Stimulated activated CD8-positive, alpha-beta memory T cell treated with anti-CD3 and anti-CD28 coated beads, Interleukin-4, amount 100 ng/mL, for 24 hours (primary cell): Measurements from ENCODE around the gene ZNF99.
"Not testable (repeated sequence)": the region's sequence is repeated elsewhere in the genome, so short reads cannot be mapped to it uniquely, and the experiment has no call there.

Experiments
- DNase-seq: peaks from one replicate; pipeline ENCODE4 v3.0.0-alpha.2; 2020; ENCODE audit warnings: low read depth

The ZNF99 gene

DNA sequence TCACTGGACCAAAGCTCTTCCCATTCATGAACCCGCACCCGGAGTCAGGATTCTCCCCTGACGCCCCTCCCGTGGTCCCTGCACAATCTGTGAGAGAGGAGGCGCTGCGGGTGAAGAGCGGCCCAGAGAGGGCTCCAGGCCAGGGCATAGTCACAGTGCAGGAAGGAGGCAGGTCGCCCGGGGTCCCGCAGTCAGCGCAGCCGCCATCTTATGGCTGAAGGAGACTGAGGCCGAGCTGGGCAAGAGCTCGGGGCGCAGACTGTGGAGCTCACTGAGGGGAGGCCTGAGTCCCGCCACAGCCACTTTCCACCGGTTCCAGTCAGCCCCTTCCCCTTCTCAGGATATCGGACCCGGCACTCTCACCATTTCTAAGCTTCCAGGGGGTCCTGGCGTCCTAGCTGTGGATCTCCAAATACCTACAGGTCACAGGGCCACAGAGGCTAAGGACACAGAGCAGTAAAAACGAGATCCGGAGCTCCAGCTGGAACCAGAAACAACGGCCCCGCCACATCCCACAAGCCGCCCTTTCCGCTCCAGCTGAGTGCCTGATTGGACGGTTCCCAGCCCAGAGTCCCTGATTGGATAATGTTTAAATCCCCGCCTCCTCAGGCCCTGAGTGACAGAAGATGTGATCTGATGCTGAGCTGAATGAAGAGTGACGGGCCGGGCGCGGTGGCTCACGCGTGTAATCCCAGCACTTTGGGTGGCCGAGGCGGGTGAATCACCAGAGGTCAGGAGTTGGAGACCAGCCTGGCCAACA is at the start of gene ZNF99:
Gene ZNF99, minus strand, starts transcription at position 501 of the 760 bp plus-strand sequence. Its CDS starts 135 bp downstream, at position 366.
- no peak for DNase-seq

DNA sequence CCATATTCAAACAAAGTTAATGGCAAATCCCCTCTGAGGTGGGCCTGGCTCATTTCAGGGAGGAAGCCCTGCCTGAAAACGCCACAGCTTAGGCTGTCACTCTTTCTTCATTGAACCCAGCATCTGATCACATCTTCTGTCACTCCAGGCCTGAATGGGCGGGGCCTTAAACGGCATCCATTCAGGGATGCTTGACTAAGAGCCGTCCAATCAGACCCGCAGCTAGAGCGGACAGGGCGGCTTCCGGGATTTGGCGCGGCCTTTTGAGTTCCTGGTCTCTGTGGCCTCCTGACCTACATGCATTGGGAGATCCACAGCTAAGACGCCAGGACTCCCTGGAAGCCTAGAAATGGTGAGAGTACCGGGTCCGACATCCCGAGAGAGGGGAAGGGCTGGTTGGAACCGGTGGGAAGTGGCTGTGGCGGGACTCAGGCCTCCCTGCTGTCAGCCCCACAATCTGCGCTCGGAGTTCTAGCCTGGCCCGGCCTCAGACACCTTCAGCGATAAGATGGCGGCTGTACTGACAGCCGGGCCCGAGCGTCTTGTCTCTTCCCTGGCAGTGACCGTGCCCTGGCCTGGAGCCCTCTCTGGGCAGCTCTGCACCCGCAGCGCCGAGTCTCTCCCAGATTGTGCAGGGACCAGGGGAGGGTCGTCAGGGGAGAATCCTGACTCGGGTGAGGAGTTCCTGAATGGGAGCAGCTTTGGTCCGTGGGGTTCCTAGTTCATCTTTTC is 48.2 kb upstream of the ZNF99 start, which contains the start of gene ZNF723:
Gene ZNF723, plus strand, starts transcription at position 261 of the 732 bp plus-strand sequence. Its CDS starts 89 bp downstream, at position 350.
- DNase-seq: no peak

DNA sequence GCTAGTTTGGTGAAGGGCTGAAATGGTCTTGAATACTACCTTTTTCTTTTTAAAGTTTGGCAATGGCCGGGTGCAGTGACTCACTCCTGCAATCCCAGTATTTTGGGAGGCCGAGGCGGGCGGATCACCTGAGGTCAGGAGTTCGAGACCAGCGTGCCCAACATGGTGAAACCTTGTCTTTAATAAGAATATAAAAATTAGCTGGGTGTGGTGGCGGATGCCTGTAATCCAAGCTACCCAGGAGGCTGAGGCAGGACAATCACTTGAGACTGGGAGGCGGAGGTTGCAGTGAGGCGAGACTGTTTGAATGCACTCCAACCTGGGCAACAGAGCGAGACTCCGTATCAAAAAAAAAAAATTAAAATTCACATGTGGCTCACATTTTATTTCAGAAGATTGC is 47.3 kb upstream of the ZNF99 start:
- DNase-seq: no peak

DNA sequence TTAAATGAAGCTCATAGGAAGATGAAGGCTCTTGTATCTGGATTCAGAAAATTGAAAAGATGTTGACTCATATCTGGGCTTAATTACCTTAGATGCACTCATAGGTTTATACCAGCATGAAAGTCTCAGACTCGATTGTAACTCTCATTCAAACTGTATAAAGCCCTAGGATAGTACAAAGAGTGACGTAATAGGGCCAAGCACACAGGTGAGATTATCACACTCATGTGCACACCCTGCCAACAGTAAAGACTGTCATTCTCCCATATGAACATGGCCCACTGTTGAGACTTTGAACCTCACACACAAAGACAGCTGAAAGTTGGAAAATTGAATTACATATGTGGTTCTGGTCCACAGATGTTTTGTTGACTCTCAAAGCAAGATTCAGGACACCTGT is 30.2 kb upstream of the ZNF99 start:
- DNase-seq: no peak

DNA sequence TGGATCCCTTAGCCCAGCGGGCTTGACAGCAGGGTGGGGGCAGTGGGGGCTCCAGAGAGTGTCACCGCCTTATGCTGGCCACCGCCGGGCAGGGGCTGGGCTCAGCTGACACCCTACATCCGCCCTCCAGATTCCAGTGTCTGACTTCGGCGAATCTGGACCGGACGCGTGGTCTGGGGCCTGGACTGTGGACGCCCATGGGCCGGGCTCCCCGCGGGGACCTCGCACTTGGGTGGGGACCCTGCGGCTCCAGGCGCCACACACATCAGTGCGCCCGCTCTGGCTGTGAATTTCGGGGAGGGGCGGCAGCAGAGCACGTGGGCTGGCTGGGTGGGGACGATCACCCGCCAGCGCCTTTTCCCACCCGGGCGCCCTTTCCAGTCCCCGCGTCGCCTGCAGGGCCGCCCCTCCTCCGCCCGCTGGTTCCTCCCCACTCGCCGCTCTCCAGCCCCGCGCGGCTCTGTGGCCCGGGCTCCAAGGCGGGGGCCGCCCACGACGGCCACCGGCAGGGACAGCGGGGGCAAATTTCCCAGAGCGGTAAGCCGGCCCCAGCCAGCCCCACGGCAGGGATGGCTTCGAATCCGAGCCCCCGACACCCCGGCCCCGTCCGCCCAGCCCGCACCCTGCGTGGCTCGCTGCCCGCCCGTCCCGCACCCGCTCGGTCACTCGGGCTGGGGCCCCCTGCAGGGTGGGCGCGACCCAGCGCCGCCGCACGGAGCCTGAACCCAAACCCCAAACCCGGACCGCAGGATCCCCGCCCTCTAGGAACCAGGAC is 23.3 kb upstream of the ZNF99 start:
- no peak for DNase-seq

DNA sequence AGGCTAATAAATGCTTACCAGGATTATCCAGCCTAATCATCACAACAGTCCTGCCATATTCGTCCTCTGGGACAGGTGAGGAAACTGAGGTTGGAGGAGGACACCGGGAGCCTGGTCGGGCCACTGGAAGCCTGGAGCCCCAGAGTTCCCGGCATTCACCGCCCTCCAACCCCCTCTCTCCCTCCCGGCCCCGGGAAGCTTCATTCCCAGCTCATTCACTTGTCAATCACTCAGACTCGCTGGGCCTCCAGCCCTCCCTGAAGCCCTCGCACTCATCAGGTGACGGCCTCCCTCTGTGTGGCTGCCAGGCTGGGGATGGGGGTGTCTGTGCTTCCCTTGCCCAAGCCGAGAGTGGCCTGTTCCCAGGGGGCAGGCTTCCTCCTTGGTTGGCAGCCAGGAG is 22.5 kb upstream of the ZNF99 start:
- DNase-seq: no peak

DNA sequence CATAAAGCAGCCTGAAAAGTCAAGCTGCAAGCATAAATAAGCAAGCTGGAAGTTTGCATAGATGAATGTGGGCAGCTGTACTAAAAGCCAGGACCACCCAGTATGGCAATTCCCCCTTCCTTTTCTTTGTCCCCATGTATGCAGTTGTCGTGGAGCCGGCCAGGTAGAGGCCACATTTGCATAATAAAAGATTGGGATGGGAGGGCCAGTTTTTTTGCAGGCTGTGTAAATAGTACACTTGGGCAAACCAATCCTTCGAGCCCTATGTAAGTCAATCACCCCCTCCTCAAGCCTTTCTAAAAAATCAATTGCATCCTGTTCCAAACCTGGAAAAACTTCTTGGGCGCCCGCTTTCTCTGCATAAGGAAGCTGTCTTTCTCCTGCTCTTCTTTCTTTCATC is 13.1 kb upstream of the ZNF99 start:
- DNase-seq: no peak

DNA sequence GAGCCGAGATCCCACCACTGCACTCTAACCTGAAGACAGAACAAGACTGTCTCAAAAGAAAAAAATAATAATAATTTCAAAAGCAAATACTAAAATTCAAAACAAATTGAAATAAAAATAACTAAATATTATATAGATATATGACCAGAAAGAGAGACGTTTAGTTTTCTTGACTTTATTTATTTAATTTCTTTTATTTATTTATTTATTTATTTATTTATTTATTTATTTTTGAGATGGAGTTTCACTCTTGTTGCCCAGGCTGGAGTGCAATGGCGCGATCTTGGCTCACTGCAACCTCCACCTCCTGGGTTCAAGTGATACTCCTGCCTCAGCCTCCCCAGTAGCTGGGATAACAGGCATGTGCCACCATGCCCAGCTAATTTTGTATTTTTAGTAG is 8.9 kb upstream of the ZNF99 start:
- DNase-seq: not testable (repeated sequence)

DNA sequence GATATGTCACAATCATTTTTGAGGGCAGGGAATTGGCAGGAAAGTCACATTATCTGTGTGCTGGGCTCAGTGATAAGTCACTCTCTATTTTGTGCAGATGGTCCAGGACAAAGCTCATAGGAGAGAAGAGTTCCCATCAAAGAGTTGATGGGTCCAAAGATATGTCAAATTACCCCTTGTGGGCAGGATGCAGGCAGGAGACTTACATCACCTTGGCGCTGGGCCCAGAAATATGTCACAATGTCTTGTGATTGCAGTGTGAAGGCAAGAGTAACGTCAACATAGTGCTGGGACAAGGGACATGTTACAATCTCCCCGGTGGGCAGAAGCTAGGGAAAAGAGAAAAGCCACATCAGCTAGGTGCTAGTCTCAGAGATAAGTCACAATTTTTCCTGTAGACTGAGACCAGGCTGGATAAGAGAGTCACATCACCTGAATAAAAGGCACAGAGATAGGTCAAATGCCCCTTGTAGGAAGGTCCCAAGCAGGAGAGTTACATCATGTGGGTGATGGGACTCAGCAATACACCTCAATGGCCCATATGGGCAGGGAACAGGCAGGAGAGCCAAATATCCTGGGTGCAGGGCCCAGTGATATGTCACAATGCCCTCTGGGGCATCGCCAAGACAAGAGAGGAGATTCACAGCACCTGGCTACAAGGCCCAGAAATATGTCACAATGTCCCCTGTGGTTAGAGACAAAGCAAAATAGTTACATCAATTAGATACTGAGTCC is 47.9 kb downstream of the ZNF99 start:
- DNase-seq: no peak

DNA sequence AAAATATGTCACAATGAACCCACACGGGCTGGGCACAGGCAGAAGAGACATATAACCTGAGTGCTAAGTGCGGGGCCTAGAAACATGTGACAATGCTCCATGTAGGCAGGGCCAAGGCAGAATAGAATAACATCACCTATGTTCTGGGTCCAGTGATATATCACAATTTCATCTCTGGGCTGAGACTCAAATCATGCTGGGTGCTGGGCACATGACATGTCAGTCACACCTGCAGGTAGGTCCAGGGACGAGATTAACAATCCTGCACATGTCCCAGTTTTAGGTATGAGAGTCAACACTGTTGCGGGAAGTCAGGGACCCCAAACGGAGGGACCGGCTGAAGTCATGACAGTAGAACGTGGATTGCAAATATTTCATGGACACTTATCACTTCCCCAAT is 50.3 kb downstream of the ZNF99 start:
- DNase-seq: no peak

DNA sequence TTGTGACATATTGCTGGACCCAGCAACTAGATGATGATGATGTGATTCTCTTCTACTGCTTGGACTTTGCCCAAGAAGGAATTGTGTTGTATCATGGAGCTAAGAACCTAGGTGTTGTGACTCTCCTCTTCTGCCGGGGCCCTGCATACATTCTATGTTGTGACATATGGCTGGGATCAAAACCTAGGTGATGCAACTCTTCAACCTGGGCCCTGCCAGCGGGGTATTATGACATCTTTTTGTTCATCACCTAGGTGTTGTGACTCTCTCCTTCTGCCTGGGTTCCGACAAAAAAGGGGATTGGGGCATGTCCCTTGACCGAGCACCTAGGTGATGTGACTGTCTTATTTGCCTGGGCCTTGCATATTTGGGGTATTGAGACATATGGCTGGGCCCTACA is 55.7 kb downstream of the ZNF99 start:
- not testable (repeated sequence) for DNase-seq

DNA sequence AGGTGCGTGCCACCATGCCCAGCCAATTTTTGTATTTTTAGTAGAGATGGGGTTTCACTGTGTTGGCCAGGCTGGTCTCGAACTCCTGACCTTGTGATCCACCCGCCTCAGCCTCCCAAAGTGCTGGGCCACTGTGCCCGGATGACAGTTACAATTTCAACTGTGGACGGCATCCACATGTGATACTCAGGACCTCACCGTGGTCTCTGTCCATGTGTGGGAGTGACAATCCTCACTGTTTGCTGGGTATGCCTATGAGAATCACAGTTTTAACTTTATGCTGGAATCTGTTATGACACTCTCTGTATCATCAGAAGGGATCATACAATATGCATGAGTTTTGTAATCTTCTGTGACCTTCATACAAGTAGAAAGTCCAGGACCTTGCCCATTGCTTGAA is 62.4 kb downstream of the ZNF99 start:
- DNase-seq: not testable (repeated sequence)

DNA sequence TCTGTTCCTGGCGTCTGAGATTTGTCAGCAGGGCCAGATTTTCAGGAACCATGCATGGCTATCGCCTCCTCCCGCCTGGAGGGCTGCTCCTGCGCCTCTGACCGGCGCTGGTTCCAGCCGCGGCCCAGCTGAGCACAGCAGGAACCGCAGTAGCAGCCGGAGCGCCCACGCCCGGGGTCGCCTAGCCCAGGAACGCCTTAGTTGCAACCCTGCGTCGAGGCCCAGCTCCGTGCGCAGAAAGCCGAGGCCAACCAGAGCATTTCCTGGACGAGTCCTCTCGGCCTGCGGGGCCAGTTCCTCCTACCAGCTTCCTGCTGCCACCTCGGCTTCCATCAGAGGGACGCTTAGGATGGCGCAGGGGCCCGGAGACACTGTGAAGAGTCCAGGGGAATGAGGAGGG is 75.0 kb downstream of the ZNF99 start:
- DNase-seq: no peak

DNA sequence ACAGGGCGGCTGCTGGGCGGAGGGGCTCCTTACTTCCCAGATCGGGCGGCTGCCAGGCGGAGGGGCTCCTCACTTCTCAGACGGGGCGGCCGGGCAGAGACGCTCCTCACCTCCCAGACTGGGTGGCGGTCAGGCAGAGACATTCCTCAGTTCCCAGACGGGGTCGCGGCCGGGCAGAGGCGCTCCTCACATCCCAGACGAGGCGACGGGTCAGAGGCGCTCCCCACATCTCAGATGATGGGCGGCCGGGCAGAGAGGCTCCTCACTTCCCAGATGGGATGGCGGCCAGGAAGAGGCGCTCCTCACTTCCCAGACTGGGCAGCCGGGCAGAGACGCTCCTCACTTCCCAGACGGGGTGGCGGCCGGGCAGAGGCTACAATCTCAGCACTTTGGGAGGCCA is 80.9 kb downstream of the ZNF99 start:
- not testable (repeated sequence) for DNase-seq

DNA sequence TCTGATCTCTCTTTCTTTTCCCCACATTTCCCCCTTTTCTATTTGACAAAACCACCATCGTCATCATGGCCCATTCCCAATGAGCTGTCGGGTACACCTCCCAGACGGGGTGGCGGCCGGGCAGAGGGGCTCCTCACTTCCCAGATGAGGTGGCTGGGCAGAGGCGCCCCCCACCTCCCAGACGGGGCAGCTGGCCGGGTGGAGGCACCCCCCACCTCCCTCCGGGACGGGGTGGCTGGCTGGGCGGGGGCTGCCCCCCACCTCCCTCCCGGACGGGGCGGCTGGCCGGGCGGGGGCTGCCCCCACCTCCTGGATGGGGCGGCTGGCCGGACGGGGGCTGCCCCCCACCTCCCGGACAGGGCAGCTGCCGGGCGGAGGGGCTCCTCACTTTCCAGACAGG is 81.3 kb downstream of the ZNF99 start:
- DNase-seq: not testable (repeated sequence)
